GM19351 (cell line): Measurements from ENCODE around the gene PRKCZ.

Source experiments
- ATAC-seq: cut with Tn5 transposase; IDR thresholded peaks from one replicate; pipeline ENCODE4 v1.9.1; 2021; ENCODE audit warnings: mild to moderate bottlenecking, moderate library complexity; ENCODE audit not compliant: unreplicated experiment

Gene PRKCZ

DNA sequence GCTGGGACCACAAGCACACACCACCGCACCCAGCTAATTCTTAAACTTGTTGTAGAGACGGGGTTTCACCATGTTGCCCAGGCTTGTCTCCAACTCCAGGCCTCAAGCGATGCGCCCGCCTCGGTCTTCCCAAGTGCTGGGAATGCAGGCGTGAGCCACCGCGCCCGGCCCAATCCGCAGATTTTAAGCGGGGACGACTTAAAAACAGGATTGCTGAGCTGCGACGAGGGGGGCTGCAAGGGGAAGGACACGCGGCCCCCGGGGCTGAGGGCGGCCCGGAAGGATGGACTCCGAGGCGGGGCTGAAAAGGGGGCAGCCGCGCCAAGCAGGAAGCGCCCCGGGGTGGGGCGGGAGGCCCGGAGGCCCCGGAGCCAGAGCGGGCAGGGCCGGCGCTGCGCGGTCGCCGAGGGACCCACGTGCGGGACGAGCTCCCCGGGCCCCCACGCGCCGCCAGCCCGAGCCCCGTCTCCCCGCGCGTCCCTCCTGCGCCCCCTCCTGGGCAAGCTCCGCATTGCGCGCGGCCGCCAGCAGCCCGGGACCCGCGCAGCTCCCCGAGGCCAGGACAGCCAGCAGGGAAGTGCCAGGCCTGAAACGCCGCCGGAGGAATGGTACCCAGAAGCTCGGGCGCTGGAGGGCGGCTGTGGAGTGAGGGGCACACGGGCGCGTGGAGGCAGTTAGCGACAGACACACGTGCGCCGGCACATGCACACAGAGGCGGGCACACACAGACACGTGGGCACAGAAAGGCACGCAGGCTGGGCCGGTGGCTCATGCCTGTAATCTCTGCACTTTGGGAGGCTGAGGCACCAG lies 5.5 kb upstream of the PRKCZ start:
- ATAC-seq, result no peak

DNA sequence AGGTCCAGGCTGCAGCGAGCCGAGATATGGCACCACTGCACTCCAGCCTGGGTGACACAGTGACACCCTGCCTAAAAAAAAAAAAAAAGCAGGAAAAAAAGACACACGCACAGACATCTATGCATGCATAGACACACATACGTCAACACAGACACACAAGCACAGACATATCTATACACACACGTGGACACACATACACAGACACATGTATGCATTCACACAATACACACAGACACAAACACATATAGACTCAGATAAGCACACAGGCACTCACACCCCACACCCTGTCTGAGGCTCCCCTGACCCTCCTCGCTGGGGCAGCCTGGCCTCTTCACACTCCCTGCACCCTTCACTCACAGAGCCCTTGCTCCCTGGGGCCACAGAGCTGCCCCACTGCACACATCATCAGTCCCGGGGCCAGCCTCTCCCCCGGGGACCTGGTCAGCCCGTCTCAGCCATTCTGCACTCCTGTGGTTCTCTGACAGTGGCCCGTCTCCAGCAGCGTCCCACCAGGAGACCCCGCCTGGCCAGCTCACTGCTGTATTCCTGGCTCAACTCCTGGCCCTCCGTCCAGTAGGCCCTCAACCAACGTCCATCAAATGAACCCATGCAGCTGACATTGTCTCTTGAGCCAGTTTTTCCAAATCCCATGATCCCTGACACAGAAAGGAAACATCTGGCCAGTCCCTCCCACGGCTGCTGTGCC lies 4.6 kb upstream of the PRKCZ start:
- ATAC-seq, result no peak

DNA sequence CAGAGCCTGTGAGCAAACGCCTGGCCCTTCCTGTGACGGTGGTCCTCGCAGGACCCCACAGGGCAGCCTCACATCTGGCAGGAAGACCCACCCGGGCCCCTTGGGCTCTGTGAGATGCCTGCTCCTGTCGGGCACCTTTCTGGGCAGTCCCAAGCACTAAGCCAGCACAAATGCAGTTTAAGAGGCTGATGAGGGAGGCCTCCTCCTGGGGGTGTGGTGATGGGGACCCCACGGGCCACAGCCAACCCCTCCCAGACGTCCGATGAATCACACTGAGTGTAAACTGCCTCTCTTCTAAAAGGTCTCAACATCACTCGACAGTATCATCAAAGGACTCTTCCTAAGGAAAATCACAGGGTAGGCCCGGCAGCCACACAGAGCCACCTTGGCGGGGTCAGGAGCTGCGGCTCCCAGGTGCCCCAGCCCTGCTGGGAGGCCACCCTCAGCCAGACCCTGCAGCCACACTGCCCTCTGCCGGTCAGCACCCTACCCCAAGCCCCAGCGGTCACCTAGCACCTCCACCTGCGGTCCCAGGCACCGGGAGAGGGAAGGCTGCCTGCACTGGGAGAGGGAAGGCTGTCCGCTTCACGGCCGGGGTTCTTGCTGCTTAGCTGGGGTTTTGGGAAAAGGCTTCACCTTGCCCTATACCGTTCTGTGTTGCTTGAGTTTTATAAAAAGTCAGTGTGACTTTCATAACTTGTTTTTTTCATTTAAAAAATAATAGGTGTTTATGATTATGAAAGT lies 3.9 kb upstream of the PRKCZ start:
- ATAC-seq, result no peak

DNA sequence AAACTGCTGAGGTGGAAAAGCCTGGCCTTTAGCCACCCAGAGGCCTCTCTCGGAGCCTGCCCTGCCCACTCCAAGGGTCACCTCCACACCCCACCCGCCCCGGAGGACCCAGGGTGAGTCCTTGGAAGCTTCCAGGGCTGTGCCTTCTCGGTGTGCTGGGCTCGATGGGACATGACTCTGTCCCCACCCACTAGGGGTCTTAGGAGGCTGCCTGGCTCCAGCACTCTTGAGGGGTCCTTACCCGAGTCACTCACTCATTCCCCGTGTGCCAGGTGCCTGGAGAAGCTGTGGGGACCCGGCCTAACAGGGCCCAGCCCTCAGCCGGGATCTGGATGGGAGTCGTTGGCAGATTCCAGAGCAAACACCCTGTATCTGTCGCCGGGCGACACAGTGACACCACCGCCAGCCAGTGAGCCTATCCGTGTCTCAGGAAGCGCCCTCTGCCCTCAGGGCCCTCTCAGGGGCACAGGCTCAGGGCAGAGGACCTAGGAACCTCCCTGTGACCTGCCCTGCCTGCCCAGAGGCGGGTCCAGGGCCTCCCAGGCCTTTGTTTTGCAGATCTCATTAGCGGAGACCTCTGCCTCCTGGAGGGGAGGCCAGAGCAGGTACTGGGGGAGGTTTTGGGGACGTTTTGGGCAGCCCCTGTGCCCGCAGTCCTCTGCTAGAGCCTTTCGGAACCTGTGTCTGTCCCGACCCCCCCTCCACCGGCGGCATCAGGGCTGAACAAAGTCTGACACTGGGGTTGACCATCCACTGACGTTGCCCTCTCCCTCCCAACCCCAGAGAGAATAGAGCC lies 3.1 kb upstream of the PRKCZ start:
- ATAC-seq, result no peak

DNA sequence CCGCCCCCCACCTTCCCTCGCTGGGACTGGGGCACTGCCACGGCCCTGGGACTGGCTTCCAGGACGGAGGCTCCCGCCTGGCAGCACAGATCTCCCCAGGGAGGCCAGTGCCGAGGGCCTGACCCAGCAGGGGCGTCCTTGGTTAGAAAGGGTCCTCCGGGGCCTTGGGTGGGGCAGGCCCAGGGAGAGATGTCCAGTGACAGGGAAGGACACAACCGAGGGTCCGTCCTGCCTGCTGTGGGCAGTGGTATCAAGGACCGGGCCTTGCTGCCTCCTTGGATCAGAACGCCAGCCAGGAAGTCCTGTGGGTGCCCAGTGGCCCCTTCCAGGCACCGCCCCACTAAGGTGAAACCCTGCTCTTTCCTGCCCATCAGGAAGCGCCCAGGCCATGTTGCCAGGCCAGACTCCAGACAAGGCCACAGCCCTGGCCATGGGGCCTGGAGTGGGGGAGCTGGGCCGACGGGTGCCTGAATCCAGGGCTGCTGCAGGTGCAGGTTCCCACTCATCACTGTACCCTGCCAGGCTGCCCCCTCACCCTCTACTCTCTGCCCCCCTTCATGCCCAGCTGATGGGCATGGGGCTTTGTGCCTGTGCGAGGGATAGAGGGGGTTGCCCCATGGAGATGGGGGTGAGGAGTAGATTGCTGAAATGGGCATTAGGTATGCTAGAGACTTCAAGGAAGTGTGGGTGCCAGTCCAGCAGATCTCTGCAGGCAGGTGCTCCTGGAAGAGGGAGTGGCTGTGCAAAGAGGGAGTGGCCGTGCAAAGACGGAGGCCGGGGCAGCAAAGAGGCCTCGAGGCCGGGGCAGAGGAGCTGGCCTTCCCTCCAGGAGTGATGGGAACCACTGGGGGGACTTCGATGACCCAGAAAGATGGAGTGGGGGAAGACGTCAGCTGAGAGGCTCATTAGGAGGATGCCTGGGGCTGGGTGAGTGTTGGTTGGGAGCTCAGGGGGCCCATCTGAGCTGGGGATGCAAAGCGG lies 2.2 kb upstream of the PRKCZ start:
- no peak for ATAC-seq

DNA sequence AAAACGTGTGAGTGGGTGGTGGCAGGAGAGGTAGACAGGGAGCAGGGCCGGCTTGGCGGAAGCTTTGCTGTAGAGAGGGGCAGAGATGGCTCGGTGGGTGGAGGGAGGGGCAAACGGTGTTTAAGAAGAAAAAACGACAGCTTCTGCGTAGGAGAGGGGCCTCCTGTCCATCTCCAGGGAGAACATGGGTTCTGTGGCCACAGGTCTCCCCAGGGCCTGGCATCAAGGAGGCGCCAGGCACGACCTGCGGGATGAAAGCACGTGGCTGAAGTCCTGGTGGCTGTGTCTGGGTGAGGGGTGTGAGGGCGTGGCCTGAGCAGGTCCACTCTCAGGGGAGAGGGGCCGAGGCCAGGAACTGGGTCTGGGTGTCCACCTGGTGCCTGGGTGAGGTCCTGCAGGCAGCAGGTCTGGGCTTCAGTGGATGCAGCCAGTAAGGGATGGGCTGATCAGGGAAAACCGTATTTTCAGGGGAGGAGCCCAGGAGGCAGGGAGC lies 940 bp upstream of the PRKCZ start:
- ATAC-seq, result no peak

DNA sequence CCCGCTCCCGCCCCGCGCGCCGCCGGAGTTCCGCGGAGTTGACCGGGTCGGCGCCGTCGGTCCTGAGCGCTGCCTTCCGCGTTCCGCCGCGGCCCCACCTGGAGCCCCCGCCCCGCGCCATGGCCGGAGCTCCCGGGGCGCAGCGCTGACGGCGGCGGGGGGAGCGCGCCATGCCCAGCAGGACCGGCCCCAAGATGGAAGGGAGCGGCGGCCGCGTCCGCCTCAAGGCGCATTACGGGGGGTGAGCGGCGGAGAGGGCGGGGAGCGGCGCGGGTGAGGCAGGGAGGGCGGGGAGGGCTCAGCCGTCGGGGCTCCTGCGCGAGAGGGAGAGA lies 216 bp downstream of the PRKCZ start:
- ATAC-seq, result no peak

DNA sequence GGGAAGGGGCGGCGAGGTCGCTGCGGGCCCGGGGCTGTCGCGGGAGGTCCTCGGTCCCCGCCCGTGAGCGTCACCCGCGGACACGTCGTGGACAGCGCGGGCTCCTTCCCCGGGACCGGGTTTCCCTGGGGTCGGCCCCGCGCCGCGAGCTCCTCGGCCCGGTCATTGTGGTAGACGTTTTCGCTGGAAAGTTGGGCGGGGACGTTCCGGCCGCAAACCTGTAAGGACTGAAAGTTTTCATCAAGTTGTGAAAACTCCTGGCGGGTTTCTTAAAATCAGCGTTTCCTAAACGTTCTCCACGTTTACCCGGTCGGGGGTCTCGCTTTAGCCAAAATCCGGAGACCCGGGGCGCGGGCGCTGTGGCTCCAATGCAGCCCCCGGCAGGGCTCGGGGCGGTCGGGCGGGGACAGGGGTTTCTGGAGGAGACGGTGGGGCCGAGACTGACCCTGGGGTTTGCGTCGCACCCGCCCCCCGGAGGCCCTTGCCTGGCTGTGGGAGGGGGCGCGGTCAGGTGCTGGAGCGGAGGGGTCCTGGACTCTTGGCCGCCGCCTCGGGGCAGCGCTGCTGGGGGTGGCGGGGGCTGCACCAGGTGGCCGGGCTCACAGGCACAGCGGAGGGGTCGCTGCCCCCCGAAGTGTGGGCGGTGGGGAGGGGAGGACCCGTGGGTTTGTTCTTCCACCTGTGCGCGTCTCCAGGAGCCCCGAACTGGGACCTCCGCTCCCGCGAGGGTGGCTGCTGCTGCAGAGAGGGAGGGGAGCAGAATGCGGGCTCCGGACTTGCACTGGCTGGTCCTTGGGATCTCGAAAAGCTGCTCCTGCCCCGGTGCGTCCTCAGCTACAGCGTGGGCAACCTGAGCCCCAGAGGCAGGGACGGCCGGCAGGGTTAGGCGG lies 827 bp downstream of the PRKCZ start:
- ATAC-seq, result no peak

DNA sequence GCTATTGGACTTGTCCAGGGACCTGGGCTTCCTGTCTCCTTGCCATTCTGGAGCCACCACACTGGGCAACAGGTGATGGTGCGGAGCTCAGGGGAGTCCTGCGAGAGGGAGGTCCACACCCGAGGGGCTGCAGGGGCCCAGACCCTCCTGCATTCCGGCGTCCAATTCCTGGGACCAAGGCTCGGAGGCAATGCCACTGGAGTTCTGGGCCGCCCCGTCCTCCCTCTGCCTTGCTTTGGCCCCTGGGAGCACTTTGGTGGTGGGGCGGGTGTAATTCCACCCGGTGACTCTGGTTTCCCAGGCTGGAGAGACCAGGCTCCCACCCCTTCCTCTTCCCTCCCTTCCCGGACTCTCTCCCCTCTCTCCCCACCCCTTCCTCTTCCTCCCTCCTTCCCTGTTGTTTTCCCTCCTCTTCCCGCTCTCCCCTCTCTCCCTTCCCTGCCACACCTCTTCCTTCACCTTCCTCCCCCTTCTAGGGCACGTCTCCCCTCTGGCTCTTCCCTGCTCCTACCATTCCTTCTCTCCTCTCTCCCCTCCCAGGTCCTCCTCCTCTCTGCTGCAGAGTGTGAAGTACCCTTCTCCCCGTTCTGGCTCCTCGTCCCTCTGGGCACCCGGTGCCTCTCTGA lies 2.0 kb downstream of the PRKCZ start:
- no peak for ATAC-seq

DNA sequence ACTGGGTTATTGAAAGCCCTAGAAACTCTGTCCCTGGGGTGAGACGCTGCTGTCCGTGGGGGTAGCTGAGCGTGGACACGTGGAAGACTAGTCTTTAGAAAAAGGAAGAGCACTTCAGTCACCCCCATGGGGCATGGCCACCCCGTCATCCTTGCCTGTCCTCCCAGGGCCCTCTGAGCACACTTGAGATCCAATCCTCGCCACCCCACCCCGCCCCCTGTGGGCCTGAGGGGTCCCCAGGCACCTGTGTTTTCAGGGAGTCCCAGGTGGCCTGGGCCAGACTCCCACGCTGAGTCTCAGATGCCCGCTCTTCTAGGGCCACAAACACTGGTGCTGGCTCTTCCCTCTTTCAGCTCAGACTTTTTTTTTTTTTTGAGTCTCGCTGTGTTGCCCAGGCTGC lies 2.5 kb downstream of the PRKCZ start:
- ATAC-seq, result no peak

DNA sequence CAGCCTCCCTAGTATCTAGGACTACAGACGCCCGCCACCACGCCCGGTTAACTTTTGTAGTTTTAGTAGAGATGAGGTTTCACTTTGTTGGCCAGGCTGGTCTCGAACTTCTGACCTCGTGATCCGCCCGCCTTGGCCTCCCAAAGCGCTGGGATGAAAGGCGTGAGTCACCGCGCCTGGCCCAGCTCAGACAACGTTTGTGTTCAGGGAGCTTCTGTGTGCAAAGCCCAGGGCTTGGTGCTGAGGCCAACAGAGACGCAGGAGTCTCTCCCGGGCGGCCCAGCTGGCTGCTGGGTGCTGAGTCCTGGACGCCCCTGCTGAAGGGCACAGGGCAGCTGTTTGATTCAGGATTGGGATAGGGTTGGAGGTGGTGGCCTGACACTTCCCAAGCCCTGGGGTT lies 3.0 kb downstream of the PRKCZ start:
- no peak for ATAC-seq

DNA sequence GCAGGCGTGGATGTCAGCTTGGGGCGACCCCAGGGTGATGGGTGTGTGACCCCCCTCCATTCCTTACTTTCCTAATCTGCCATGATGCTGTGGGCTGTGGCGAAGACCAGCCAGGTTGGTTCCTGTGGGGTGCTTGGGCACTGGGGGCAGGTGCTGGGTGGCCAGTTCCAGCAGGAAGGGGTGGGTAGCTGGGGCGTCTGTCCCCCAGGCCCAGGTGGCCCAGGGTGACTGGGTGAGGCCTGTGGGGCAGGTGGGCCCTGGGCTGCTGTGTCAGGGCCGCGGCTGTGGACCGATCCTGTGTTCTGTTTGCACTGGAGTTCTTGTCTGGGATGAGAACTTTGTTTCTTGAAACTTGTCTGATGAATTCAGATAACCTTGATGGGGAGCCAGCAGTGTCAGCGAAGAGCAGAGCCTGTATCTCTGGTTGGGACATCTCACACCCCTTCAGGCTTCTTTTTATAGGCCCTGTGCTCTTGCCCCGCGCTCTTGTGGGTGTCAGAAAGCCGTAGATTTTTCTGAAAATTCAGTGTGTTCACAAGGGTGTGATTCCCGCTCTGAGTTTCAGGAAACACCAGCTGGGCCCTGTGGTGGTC lies 3.7 kb downstream of the PRKCZ start:
- no peak for ATAC-seq

DNA sequence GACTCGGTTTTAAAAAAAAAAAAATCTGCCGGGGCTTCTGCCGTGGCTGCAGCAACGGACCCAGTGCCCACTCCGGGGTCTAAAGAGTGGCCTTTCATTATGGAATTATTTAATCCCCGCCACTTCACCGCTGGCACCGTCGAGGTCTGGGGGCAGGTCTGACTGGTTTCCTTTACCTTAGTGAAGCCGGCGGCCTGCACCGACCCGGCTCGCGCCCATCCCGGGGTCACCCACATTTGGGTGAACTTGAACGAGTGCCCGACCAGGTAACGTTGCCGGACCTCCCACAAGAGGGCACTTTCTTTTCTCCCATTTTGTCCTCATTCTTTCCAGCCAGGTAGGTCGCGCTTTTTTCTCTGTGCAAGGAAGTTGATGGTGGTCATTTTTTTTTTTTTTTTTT lies 4.3 kb downstream of the PRKCZ start:
- no peak for ATAC-seq

DNA sequence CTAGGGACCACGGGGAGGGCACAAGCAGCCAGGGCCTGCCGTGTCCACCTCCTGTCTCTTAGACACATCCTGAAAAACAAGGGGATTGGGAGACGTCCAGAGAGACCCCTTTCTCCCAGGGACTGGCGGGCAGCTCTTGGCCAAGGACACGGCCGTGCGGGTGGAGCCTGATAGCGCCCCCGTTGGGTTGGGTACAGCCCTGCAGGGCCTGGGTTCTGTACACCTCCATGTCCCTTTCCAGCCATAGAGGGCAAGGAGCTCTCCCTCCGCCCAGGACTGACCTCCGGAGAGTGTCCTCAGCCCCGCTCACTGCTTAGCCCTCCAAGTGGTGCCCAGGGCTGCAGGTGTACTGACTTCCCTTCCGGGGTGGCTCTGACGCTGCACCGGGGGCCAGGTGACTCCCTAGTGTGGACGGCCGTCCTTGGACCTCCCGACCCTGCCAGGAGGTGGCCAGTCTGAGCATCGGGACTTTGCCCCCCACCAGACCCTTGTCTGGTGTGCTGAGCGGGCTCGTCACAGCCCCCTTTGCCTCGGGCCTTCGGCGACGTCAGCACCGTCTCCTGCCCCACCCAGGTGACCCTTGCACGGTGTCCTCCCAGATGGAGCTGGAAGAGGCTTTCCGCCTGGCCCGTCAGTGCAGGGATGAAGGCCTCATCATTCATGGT lies 5.8 kb downstream of the PRKCZ start:
- no peak for ATAC-seq

DNA sequence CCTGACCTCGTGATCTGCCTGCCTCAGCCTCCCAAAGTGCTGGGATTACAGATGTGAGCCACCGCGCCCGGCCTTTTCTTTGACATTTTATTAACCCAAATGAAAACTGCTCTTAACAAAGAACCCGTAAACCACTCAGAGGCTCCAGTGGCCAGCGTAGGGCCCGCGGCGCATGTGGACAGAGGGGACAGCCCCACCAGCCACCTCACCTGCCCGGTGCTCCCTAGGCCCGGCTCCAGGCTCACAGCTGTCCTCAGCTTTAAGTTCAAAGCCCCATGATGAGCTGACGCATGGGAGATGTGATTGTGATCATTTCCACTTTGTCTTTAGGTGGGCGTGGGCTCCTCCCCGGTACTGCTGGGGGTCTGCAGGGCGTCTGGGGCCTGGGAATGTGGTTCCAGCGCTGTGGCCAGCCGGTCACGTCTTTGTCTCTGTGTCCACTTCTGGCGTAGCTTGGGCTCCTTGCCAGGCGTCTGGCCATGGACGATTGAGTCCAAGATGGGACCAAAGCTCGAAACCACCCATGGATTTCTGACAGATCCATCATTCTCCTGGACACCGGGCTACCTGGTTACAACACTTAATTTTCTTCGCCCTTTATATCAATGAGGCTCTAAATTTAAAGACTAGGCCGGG lies 6.9 kb downstream of the PRKCZ start:
- no peak for ATAC-seq

DNA sequence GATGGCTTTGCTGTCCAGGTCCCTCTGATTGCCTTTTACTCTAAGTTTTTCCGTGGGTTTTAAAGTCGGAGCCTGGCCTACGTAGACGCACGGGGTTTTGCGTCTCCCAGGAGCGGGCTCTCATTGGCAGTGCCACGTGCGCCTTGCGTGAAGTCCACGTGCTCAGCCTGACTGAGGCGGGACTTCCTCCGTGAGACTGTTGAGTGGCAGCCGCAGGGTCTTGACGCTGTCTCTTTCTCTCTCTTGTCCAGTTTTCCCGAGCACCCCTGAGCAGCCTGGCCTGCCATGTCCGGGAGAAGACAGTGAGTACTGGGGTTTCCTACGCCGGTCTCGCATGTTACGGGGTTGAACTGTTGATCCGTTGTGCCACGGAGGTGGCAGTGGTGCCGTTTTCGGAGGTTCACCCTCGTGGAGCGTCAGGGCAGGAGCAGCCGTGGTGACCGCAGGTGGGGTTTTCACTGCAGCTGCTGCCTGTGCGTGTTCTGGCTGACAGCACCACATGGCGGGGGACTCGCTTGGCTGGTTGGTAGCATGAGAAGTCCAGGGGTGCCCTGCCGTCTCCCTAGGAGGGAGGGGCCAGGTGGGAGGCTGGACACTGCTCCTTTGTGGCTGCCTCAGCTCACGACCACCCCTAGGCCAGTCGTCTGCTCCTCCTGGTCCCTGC lies 9.2 kb downstream of the PRKCZ start:
- no peak for ATAC-seq
